Measurements from ENCODE around the gene RNF144A. TPM values are rescaled to one million over a fixed set of nuclear protein-coding genes. Genes with fewer than 3 reads are reported as not detected.
"Not testable (repeated sequence)": the region's sequence is repeated elsewhere in the genome, so short reads cannot be mapped to it uniquely, and the experiment has no call there.

The RNF144A gene
- total RNA-seq, 1 donor from 2014 or later, result 23.5 TPM

DNA sequence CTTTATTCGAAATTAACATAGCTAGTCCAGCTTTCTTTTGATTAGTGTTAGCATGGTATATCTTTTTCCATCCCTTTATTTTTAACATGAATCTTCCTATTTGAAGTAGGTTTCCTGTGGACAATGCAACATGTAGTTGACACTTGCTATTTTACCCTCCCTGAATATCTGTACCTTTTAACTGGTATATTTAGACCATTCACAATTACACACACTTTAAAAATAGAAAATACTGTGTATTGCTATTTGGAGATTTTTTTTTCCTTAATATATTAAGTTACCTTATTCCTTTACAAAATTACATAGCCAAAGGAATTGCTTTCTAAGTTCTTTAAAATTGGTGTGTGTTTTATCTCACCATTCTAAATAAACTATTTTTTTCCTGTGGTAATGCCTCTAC lies 15.0 kb downstream of the RNF144A start:
- TF ChIP-seq, protein P1, sequence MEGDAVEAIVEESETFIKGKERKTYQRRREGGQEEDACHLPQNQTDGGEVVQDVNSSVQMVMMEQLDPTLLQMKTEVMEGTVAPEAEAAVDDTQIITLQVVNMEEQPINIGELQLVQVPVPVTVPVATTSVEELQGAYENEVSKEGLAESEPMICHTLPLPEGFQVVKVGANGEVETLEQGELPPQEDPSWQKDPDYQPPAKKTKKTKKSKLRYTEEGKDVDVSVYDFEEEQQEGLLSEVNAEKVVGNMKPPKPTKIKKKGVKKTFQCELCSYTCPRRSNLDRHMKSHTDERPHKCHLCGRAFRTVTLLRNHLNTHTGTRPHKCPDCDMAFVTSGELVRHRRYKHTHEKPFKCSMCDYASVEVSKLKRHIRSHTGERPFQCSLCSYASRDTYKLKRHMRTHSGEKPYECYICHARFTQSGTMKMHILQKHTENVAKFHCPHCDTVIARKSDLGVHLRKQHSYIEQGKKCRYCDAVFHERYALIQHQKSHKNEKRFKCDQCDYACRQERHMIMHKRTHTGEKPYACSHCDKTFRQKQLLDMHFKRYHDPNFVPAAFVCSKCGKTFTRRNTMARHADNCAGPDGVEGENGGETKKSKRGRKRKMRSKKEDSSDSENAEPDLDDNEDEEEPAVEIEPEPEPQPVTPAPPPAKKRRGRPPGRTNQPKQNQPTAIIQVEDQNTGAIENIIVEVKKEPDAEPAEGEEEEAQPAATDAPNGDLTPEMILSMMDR (IDR thresholded peaks at IDR 0.05; ENCODE audit: insufficient read depth, low read length, poor library complexity, severe bottlenecking), result no peak
- no peaks in the 10 kb centered on the region for H3K27me3 ChIP-seq (ENCODE audit: control insufficient read depth, insufficient read depth, low read length)
- no peaks in the 10 kb centered on the region for H3K36me3 ChIP-seq (ENCODE audit: control insufficient read depth, insufficient read depth, low read length)
- DNase-seq (ENCODE audit: low read depth), result no peak
- no peak overlapping the region for H3K4me3 ChIP-seq (ENCODE audit: low read depth, low read length)

DNA sequence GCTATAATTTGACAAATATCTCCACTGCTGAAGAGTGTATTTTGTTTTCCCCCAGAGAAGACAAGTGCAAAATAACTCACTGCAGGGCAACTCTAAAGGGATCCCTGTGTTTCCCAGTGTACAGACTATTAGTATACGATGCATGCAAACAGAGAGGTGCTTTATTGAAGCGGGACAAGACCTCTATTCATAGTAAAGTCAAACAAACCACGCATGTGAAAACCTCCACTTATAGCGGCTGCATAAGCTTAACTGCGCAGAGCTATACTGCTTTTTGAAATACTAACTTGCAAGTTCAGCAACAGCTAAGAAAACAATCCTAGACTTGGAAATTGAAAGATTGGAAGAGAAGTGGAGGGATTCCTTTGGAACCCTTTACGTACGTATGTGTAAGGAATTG lies 15.6 kb downstream of the RNF144A start:
- Histone ChIP-seq H3K4me3 (ENCODE audit: low read depth, low read length) (no peak overlapping the region), H3K36me3 (ENCODE audit: control insufficient read depth, insufficient read depth, low read length) (no peaks in the 10 kb centered on the region), H3K27me3 (ENCODE audit: control insufficient read depth, insufficient read depth, low read length) (no peaks in the 10 kb centered on the region)
- TF ChIP-seq, protein P1 (IDR thresholded peaks at IDR 0.05; ENCODE audit: insufficient read depth, low read length, poor library complexity, severe bottlenecking), result no peak
- no peak for DNase-seq (ENCODE audit: low read depth)

- Histone ChIP-seq H3K27me3 (ENCODE audit: control insufficient read depth, insufficient read depth, low read length) (no peaks in the 10 kb centered on the region), H3K36me3 (ENCODE audit: control insufficient read depth, insufficient read depth, low read length) (no peaks in the 10 kb centered on the region), H3K4me3 (ENCODE audit: low read depth, low read length) (no peak overlapping the region)
- DNase-seq (ENCODE audit: low read depth), result no peak
- TF ChIP-seq, protein P1 (IDR thresholded peaks at IDR 0.05; ENCODE audit: insufficient read depth, low read length, poor library complexity, severe bottlenecking), result no peak
Observed at GRCh38 chr2:6933911-6934310, 16.7 kb downstream of the RNF144A start.

GRCh38 chr2:6934345-6934744 lies 17.1 kb downstream of the RNF144A start:
- Histone ChIP-seq H3K27me3 (ENCODE audit: control insufficient read depth, insufficient read depth, low read length) (no peaks in the 10 kb centered on the region), H3K4me3 (ENCODE audit: low read depth, low read length) (no peak overlapping the region), H3K36me3 (ENCODE audit: control insufficient read depth, insufficient read depth, low read length) (no peaks in the 10 kb centered on the region)
- TF ChIP-seq, protein P1 (IDR thresholded peaks at IDR 0.05; ENCODE audit: insufficient read depth, low read length, poor library complexity, severe bottlenecking), result no peak
- no peak for DNase-seq (ENCODE audit: low read depth)

GRCh38 chr2:6934758-6935651 lies 17.8 kb downstream of the RNF144A start:
- Histone ChIP-seq H3K36me3 (ENCODE audit: control insufficient read depth, insufficient read depth, low read length) (no peaks in the 10 kb centered on the region), H3K27me3 (ENCODE audit: control insufficient read depth, insufficient read depth, low read length) (no peaks in the 10 kb centered on the region), H3K4me3 (ENCODE audit: low read depth, low read length) (no peak overlapping the region)
- DNase-seq (ENCODE audit: low read depth), result no peak
- TF ChIP-seq, protein P1 (IDR thresholded peaks at IDR 0.05; ENCODE audit: insufficient read depth, low read length, poor library complexity, severe bottlenecking), result no peak

GRCh38 chr2:6935652-6936020 lies 18.4 kb downstream of the RNF144A start:
- not testable (repeated sequence) for H3K27me3 ChIP-seq (ENCODE audit: control insufficient read depth, insufficient read depth, low read length); H3K36me3 ChIP-seq (ENCODE audit: control insufficient read depth, insufficient read depth, low read length); DNase-seq (ENCODE audit: low read depth)

More at GRCh38 chr2:6935652-6936020, 18.4 kb downstream of the RNF144A start:
- not testable (repeated sequence) for H3K4me3 ChIP-seq (ENCODE audit: low read depth, low read length)
